HEK293 (cell line): ENCODE data around the gene PLA2G4D.

Source experiments
- CTCF ChIA-PET: fragments of 350-600 bp; formaldehyde crosslinking; extraction: SDS; loops from one replicate; lab custom pipeline; 2021; ENCODE audit warnings: antibody characterized with exemption; lab: Yijun Ruan, JAX
- POLR2A ChIA-PET: fragments of 300-600 bp; formaldehyde crosslinking; extraction: SDS; loops from one replicate; lab custom pipeline; 2020; ENCODE audit warnings: antibody characterized with exemption, inconsistent platforms; lab: Yijun Ruan, JAX
- H3K27ac ChIP-seq: fragments of 200-500 bp; sonication (Bioruptor generic); 2 replicates; pipeline ENCODE4 v1.5.1; 2014; ENCODE audit warnings: low read depth, low read length, control low read depth, inconsistent platforms; ENCODE audit errors: extremely low read depth
- H3K36me3 ChIP-seq, 2 experiments: fragments of 200-500 bp in 1 of 2; sonication (Bioruptor generic) in 1 of 2; 1 replicate in 1 of 2; 2 replicates in 1 of 2; pipeline ENCODE4 v1.5.1; 2014 to 2017; ENCODE audit warnings: inconsistent platforms in 2 of 2, low read length in 2 of 2; ENCODE audit not compliant: control insufficient read depth in 2 of 2, insufficient read depth in 1 of 2
- H3K4me1 ChIP-seq: fragments of 200-500 bp; sonication (Bioruptor generic); 2 replicates; pipeline ENCODE4 v1.5.1; 2014; ENCODE audit warnings: mild to moderate bottlenecking, low read length, inconsistent platforms; ENCODE audit not compliant: control insufficient read depth, insufficient read depth
- H3K4me3 ChIP-seq: 2 replicates; pipeline ENCODE4 v1.5.1; 2011; ENCODE audit warnings: low read depth, mild to moderate bottlenecking, control low read depth, low read length, moderate library complexity
- H3K9me3 ChIP-seq: fragments of 200-500 bp; sonication (Bioruptor generic); 2 replicates; pipeline ENCODE4 v1.5.1; 2014; ENCODE audit warnings: low read depth, low read length, inconsistent platforms; ENCODE audit not compliant: control insufficient read depth, insufficient read depth
- GFI1B ChIP-seq: fragments of 450-650 bp; formaldehyde crosslinking; IDR thresholded peaks from 2 replicates; pipeline ENCODE4 v1.5.1; 2016; ENCODE audit warnings: missing biosample characterization, missing genetic modification characterization
- RBAK ChIP-seq: fragments of 450-650 bp; formaldehyde crosslinking; IDR thresholded peaks from 2 replicates; pipeline ENCODE4 v1.5.1; 2016; ENCODE audit warnings: missing biosample characterization, missing genetic modification characterization
- SETDB1 ChIP-seq: IDR thresholded peaks from one replicate; pipeline ENCODE4 v1.6.1; 2017; ENCODE audit warnings: mild to moderate bottlenecking, low read length, moderate library complexity, mixed read lengths; ENCODE audit not compliant: insufficient read length
- SP7 ChIP-seq: fragments of 450-650 bp; formaldehyde crosslinking; IDR thresholded peaks from 2 replicates; pipeline ENCODE4 v1.5.1; 2016; ENCODE audit warnings: missing biosample characterization, missing genetic modification characterization
- WT1 ChIP-seq: fragments of 450-650 bp; formaldehyde crosslinking; IDR thresholded peaks from 2 replicates; pipeline ENCODE4 v1.5.1; 2016; ENCODE audit warnings: missing biosample characterization, missing genetic modification characterization
- ZBTB48 ChIP-seq: fragments of 450-650 bp; formaldehyde crosslinking; IDR thresholded peaks from 2 replicates; pipeline ENCODE4 v1.5.1; 2016; ENCODE audit warnings: missing biosample characterization, missing genetic modification characterization
- ZNF114 ChIP-seq: fragments of 450-650 bp; formaldehyde crosslinking; IDR thresholded peaks from 2 replicates; pipeline ENCODE4 v1.5.0; 2017; ENCODE audit warnings: missing biosample characterization, missing genetic modification characterization
- ZNF138 ChIP-seq: fragments of 450-650 bp; formaldehyde crosslinking; IDR thresholded peaks from 2 replicates; pipeline ENCODE4 v1.5.1; 2016; ENCODE audit warnings: missing biosample characterization, missing genetic modification characterization, borderline replicate concordance
- ZNF24 ChIP-seq: fragments of 450-650 bp; formaldehyde crosslinking; IDR thresholded peaks from 2 replicates; pipeline ENCODE4 v1.5.1; 2016; ENCODE audit warnings: missing biosample characterization, missing genetic modification characterization
- TF ChIP-seq, protein P1 (sequence below): fragments of 450-650 bp; formaldehyde crosslinking; IDR thresholded peaks from 2 replicates; pipeline ENCODE4 v1.5.1; 2016; ENCODE audit warnings: missing biosample characterization, missing genetic modification characterization
- TF ChIP-seq, protein P2 (sequence below): fragments of 450-650 bp; formaldehyde crosslinking; IDR thresholded peaks from 2 replicates; pipeline ENCODE4 v1.5.1; 2017; ENCODE audit warnings: missing biosample characterization, missing genetic modification characterization
- TF ChIP-seq, protein P3 (sequence below): fragments of 450-650 bp; formaldehyde crosslinking; IDR thresholded peaks from 2 replicates; pipeline ENCODE4 v1.5.0; 2017; ENCODE audit warnings: missing biosample characterization, missing genetic modification characterization, borderline replicate concordance
- TF ChIP-seq, protein P4 (sequence below): fragments of 450-650 bp; IDR thresholded peaks from 2 replicates; pipeline ENCODE4 v1.5.1; 2018; ENCODE audit warnings: missing biosample characterization, mild to moderate bottlenecking, missing genetic modification characterization
- TF ChIP-seq, protein P5 (sequence below): fragments of 450-650 bp; formaldehyde crosslinking; IDR thresholded peaks from 2 replicates; pipeline ENCODE4 v1.5.1; 2016; ENCODE audit warnings: missing biosample characterization, missing genetic modification characterization
- TF ChIP-seq, protein P6 (sequence below): fragments of 450-650 bp; formaldehyde crosslinking; conservative IDR thresholded peaks from 2 replicates; pipeline ENCODE4 v1.5.1; 2016; ENCODE audit warnings: low read depth, missing biosample characterization, missing genetic modification characterization
- TF ChIP-seq, protein P7 (sequence below): fragments of 450-650 bp; formaldehyde crosslinking; IDR thresholded peaks from 2 replicates; pipeline ENCODE4 v1.5.1; 2016; ENCODE audit warnings: missing biosample characterization, missing genetic modification characterization
- TF ChIP-seq, protein P8 (sequence below): fragments of 450-650 bp; formaldehyde crosslinking; IDR thresholded peaks from 2 replicates; pipeline ENCODE4 v1.5.1; 2016; ENCODE audit warnings: missing biosample characterization, missing genetic modification characterization

PLA2G4D gene

DNA sequence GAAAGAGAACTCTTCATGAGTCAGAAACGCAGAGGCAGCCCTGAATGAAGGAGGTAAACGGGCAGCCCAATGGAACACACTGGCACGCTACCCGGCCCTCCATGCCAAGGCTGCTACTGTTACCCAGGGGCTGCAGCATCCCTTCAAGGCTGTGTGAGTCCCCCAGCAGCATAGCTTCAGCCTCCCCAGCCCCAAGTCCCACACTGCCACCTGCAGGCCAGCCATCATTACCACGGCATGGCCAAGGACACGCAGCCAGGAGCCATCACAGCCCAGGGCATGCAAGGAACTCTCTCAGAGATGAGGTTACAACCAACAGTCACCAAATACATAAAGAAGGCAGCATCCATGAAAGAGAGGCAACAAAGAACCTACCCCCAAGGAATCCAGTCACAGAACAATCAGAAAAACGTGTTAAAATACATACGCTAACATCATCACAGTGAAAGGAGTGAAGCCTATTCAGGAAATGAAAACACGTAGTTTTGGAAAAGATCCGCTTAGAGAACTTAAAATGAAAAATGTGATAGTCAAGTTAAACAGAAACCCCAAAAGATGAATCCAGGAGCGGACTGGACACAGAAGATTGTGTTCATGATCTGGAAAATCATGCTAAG, 39.6 kb upstream of the PLA2G4D start (continued):
- TF ChIP-seq, protein P1, sequence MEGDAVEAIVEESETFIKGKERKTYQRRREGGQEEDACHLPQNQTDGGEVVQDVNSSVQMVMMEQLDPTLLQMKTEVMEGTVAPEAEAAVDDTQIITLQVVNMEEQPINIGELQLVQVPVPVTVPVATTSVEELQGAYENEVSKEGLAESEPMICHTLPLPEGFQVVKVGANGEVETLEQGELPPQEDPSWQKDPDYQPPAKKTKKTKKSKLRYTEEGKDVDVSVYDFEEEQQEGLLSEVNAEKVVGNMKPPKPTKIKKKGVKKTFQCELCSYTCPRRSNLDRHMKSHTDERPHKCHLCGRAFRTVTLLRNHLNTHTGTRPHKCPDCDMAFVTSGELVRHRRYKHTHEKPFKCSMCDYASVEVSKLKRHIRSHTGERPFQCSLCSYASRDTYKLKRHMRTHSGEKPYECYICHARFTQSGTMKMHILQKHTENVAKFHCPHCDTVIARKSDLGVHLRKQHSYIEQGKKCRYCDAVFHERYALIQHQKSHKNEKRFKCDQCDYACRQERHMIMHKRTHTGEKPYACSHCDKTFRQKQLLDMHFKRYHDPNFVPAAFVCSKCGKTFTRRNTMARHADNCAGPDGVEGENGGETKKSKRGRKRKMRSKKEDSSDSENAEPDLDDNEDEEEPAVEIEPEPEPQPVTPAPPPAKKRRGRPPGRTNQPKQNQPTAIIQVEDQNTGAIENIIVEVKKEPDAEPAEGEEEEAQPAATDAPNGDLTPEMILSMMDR, result peak; percentile 71

DNA sequence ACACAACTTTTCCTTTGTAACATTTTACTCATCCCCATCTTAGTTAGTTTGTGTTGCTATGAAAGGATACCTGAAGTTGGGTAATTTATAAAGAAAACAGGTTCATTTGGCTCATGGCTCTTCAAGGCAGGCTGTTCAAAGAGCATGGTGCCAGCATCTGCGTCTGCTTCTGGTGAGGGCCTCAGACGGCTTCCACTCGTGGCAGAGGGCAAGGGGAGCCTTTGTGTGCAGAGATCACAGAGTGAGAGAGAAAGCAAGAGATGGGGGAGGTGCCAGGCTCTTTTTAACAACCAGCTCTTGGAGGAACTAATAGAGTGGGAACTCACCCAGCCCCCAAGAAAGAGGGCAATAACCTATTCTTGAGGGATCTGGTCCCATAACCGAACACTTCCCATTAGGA, 39.0 kb upstream of the PLA2G4D start:
- ChIA-PET CTCF (interaction anchor here (0.6 to 1.9 kb wide), 6 partner anchors 8 to 397 kb away, joined by 3 to 12 read pairs (median 4); no protein-coding TSS in a partner anchor), POLR2A (no interaction called here)
- Histone ChIP-seq H3K36me3 (no peaks in the 10 kb centered on the region), H3K4me3 (no peak overlapping the region), H3K9me3 (no peaks in the 10 kb centered on the region), H3K4me1 (peaks cover 9% of the 10 kb centered on the region), H3K27ac (no peak overlapping the region)
- TF ChIP-seq, protein P2, sequence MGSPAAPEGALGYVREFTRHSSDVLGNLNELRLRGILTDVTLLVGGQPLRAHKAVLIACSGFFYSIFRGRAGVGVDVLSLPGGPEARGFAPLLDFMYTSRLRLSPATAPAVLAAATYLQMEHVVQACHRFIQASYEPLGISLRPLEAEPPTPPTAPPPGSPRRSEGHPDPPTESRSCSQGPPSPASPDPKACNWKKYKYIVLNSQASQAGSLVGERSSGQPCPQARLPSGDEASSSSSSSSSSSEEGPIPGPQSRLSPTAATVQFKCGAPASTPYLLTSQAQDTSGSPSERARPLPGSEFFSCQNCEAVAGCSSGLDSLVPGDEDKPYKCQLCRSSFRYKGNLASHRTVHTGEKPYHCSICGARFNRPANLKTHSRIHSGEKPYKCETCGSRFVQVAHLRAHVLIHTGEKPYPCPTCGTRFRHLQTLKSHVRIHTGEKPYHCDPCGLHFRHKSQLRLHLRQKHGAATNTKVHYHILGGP (tag by site-specific recombination), result no peak
- TF ChIP-seq ZBTB48 (tag by site-specific recombination), result no peak
- no peak for TF ChIP-seq ZNF114 (tag by site-specific recombination)
- no peak for TF ChIP-seq WT1 (tag by site-specific recombination)
- TF ChIP-seq ZNF24 (tag by site-specific recombination), result no peak
- no peak for TF ChIP-seq SP7 (tag by site-specific recombination)
- TF ChIP-seq, protein P3, sequence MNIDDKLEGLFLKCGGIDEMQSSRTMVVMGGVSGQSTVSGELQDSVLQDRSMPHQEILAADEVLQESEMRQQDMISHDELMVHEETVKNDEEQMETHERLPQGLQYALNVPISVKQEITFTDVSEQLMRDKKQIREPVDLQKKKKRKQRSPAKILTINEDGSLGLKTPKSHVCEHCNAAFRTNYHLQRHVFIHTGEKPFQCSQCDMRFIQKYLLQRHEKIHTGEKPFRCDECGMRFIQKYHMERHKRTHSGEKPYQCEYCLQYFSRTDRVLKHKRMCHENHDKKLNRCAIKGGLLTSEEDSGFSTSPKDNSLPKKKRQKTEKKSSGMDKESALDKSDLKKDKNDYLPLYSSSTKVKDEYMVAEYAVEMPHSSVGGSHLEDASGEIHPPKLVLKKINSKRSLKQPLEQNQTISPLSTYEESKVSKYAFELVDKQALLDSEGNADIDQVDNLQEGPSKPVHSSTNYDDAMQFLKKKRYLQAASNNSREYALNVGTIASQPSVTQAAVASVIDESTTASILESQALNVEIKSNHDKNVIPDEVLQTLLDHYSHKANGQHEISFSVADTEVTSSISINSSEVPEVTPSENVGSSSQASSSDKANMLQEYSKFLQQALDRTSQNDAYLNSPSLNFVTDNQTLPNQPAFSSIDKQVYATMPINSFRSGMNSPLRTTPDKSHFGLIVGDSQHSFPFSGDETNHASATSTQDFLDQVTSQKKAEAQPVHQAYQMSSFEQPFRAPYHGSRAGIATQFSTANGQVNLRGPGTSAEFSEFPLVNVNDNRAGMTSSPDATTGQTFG (tag by site-specific recombination), result no peak
- TF ChIP-seq, protein P4, sequence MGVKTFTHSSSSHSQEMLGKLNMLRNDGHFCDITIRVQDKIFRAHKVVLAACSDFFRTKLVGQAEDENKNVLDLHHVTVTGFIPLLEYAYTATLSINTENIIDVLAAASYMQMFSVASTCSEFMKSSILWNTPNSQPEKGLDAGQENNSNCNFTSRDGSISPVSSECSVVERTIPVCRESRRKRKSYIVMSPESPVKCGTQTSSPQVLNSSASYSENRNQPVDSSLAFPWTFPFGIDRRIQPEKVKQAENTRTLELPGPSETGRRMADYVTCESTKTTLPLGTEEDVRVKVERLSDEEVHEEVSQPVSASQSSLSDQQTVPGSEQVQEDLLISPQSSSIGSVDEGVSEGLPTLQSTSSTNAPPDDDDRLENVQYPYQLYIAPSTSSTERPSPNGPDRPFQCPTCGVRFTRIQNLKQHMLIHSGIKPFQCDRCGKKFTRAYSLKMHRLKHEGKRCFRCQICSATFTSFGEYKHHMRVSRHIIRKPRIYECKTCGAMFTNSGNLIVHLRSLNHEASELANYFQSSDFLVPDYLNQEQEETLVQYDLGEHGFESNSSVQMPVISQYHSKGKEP (tag by site-specific recombination), result no peak
- TF ChIP-seq ZNF138 (tag by site-specific recombination), result no peak
- TF ChIP-seq SETDB1, result no peak
- TF ChIP-seq, protein P5, sequence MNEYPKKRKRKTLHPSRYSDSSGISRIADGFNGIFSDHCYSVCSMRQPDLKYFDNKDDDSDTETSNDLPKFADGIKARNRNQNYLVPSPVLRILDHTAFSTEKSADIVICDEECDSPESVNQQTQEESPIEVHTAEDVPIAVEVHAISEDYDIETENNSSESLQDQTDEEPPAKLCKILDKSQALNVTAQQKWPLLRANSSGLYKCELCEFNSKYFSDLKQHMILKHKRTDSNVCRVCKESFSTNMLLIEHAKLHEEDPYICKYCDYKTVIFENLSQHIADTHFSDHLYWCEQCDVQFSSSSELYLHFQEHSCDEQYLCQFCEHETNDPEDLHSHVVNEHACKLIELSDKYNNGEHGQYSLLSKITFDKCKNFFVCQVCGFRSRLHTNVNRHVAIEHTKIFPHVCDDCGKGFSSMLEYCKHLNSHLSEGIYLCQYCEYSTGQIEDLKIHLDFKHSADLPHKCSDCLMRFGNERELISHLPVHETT (tag by site-specific recombination), result no peak
- TF ChIP-seq, protein P6, sequence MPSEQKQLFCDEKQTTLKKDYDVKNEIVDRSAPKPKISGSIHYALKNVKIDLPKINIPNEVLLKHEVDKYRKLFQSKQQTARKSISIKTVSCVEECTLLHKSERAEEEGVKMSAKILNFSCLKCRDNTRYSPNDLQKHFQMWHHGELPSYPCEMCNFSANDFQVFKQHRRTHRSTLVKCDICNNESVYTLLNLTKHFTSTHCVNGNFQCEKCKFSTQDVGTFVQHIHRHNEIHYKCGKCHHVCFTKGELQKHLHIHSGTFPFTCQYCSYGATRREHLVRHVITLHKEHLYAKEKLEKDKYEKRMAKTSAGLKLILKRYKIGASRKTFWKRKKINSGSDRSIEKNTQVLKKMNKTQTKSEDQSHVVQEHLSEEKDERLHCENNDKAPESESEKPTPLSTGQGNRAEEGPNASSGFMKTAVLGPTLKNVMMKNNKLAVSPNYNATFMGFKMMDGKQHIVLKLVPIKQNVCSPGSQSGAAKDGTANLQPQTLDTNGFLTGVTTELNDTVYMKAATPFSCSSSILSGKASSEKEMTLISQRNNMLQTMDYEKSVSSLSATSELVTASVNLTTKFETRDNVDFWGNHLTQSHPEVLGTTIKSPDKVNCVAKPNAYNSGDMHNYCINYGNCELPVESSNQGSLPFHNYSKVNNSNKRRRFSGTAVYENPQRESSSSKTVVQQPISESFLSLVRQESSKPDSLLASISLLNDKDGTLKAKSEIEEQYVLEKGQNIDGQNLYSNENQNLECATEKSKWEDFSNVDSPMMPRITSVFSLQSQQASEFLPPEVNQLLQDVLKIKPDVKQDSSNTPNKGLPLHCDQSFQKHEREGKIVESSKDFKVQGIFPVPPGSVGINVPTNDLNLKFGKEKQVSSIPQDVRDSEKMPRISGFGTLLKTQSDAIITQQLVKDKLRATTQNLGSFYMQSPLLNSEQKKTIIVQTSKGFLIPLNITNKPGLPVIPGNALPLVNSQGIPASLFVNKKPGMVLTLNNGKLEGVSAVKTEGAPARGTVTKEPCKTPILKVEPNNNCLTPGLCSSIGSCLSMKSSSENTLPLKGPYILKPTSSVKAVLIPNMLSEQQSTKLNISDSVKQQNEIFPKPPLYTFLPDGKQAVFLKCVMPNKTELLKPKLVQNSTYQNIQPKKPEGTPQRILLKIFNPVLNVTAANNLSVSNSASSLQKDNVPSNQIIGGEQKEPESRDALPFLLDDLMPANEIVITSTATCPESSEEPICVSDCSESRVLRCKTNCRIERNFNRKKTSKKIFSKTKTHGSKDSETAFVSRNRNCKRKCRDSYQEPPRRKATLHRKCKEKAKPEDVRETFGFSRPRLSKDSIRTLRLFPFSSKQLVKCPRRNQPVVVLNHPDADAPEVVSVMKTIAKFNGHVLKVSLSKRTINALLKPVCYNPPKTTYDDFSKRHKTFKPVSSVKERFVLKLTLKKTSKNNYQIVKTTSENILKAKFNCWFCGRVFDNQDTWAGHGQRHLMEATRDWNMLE (tag by site-specific recombination), result no peak
- TF ChIP-seq GFI1B (tag by site-specific recombination), result no peak
- TF ChIP-seq, protein P7, sequence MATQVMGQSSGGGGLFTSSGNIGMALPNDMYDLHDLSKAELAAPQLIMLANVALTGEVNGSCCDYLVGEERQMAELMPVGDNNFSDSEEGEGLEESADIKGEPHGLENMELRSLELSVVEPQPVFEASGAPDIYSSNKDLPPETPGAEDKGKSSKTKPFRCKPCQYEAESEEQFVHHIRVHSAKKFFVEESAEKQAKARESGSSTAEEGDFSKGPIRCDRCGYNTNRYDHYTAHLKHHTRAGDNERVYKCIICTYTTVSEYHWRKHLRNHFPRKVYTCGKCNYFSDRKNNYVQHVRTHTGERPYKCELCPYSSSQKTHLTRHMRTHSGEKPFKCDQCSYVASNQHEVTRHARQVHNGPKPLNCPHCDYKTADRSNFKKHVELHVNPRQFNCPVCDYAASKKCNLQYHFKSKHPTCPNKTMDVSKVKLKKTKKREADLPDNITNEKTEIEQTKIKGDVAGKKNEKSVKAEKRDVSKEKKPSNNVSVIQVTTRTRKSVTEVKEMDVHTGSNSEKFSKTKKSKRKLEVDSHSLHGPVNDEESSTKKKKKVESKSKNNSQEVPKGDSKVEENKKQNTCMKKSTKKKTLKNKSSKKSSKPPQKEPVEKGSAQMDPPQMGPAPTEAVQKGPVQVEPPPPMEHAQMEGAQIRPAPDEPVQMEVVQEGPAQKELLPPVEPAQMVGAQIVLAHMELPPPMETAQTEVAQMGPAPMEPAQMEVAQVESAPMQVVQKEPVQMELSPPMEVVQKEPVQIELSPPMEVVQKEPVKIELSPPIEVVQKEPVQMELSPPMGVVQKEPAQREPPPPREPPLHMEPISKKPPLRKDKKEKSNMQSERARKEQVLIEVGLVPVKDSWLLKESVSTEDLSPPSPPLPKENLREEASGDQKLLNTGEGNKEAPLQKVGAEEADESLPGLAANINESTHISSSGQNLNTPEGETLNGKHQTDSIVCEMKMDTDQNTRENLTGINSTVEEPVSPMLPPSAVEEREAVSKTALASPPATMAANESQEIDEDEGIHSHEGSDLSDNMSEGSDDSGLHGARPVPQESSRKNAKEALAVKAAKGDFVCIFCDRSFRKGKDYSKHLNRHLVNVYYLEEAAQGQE (tag by site-specific recombination), result no peak
- TF ChIP-seq RBAK, result no peak
- TF ChIP-seq, protein P8, sequence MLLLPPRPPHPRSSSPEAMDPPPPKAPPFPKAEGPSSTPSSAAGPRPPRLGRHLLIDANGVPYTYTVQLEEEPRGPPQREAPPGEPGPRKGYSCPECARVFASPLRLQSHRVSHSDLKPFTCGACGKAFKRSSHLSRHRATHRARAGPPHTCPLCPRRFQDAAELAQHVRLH (tag by site-specific recombination), result no peak
